ENCODE measurements around the gene ZSWIM3.
"Not testable (repeated sequence)": the region's sequence is repeated elsewhere in the genome, so short reads cannot be mapped to it uniquely, and the experiment has no call there.

ZSWIM3 gene

DNA sequence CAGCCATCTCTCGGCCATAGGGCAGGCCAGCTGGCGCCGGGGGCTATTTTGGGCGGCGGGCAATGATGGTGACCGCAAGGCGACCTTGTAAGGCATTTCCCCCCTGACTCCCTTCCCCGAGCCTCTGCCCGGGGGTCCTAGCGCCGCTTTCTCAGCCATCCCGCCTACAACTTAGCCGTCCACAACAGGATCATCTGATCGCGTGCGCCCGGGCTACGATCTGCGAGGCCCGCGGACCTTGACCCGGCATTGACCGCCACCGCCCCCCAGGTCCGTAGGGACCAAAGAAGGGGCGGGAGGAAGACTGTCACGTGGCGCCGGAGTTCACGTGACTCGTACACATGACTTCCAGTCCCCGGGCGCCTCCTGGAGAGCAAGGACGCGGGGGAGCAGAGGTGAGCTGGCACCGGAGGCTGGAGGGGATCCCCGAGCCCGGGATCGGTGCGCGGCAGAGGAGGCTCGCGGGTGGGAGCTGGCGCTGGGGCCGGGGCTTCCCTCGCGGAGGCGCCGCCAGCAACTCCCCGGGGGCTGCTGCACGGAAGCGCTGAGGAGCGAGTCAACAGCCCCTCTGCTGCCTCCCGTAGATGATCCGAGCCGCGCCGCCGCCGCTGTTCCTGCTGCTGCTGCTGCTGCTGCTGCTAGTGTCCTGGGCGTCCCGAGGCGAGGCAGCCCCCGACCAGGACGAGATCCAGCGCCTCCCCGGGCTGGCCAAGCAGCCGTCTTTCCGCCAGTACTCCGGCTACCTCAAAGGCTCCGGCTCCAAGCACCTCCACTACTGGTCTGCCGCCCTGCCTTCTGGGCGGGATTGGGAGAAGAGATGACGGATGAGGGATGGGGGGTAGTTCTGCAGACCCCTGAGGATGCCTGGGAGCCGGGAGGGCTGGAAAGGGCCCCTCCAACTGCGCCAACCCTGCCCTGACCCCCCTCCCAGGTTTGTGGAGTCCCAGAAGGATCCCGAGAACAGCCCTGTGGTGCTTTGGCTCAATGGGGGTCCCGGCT, 33.9 kb downstream of the ZSWIM3 start, which contains the start of the genes CTSA and NEURL2:
CTSA (plus strand) TSS at position 351 of the 999 bp plus-strand sequence; CDS start at position 585, 234 bp downstream.
NEURL2 (minus strand) TSS at position 224 of the 999 bp plus-strand sequence; CDS start at position 7, 217 bp downstream.
- peak; percentile 70 for DNase-seq (ENCODE audit: low read depth)

DNA sequence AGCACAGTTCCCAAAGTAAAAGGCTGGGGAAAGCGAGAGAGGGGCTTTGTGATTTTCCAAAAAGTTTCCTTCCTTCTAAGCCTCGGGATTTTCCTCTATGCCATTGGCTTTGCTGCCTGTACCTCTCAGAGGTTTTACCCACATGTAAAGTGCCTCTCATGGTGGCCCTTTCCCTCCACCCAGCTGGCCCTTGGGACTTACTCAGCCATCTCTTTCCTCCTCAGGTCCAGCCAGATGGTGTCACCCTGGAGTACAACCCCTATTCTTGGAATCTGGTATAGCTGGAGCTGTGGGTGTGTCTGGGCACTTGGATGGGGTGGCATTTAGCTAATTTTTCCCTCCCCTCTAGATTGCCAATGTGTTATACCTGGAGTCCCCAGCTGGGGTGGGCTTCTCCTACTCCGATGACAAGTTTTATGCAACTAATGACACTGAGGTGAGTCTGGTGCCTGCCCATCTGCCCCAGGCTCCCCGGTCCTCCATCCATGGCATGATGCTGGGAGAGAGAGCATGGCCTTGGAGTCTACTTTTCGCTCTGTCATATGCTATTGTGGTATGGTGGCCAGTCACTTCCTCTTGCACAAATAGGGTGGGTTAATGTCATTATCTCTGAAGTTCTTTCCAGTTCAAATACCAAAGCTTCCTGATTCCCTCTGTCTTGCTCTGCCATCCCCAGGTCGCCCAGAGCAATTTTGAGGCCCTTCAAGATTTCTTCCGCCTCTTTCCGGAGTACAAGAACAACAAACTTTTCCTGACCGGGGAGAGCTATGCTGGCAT, 34.8 kb downstream of the ZSWIM3 start:
- DNase-seq (ENCODE audit: low read depth): no peak

DNA sequence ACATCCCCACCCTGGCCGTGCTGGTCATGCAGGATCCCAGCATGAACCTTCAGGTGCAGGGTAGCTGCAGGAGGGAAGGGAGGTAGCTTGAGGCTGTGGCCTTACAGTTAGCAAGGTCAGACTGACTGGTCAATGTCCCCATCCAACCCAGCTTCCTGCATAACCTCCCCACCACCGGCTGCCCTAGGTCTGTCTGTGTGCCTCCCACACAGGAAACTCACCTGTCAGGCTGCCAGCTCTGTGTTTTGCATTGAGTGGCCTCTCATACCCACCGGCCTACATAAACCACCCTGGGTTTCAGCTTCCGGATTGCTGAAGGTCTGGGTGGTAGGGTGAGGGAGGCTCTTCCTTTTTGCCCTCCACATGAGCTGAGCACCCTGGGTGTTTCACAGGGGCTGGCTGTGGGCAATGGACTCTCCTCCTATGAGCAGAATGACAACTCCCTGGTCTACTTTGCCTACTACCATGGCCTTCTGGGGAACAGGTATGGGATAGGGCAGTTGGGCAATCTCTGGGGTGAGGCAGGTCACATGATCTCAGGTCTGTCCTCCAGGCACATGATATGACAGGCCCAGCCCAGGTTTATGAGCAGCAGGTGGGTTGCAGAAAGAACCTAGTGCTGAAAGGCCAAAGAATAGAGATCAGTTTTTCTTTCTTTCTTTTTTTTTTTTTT, 35.5 kb downstream of the ZSWIM3 start:
- no peak for DNase-seq (ENCODE audit: low read depth)

DNA sequence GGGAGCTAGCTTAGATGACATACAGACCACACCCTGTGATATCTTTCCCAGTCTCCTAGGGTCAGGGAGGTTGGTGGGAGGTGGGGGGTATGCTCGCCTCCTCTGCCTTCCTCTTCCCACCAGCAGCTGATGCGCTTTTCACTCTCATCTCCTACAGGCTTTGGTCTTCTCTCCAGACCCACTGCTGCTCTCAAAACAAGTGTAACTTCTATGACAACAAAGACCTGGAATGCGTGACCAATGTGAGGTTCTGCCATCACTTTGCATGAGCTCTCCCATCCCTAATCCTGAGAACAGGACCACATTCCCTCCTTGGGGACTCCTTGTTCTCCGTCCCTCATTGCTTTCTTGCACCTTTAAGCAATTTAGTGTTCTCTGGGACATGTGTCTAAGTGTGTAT, 36.4 kb downstream of the ZSWIM3 start:
- no peak for DNase-seq (ENCODE audit: low read depth)

DNA sequence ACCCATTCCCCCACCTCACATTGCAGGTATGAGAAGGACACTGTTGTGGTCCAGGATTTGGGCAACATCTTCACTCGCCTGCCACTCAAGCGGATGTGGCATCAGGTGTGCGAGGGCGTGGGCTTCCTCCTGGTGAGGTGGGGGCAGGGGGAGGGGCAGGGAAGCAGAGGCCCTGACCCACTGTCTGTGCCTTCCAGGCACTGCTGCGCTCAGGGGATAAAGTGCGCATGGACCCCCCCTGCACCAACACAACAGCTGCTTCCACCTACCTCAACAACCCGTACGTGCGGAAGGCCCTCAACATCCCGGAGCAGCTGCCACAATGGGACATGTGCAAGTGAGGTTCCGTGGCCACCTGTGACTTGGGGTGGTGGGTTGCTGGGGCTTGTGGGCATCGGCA, 37.4 kb downstream of the ZSWIM3 start:
- no peak for DNase-seq (ENCODE audit: low read depth)

DNA sequence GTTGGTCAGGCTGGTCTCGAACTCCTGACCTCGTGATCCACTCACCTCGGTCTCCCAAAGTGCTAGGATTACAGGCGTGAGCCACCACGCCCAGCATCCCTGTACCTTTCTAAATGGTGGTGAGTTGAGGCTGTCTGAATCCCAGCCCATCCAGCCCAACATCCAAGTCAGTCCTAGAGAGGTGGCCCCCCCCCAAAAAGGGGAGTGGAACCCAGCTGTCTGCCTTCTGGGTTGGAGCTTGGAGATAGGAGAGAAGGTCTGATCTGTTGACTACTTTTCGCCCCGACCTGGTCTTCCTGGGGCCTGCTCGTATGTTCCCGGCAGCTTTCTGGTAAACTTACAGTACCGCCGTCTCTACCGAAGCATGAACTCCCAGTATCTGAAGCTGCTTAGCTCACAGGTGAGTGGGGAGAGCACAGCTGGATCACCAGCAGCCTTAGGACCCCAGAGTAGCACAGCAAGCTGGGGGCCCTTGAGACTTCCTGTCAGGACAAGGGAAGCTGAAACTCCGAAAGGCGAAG, 39.3 kb downstream of the ZSWIM3 start:
- DNase-seq (ENCODE audit: low read depth): no peak

DNA sequence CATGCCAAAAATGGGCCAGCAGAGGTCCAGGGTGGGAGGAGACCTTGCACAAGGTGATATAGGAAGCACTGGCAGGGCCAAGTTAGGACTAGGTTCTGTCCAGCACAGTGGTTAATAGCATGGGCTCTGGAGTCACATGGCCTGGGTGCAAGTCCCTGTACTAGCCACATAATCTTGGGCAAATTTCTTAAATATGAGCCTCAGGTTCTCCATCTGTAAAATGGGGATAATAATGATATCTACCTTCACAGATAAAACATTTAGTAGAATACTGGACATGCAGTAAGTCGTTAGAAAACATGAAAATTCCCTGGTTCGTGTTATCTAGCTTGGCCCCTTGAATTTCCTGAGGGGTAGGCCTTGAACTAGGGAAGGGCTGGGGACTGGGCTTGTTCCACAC, 39.9 kb downstream of the ZSWIM3 start:
- no peak for DNase-seq (ENCODE audit: low read depth)

DNA sequence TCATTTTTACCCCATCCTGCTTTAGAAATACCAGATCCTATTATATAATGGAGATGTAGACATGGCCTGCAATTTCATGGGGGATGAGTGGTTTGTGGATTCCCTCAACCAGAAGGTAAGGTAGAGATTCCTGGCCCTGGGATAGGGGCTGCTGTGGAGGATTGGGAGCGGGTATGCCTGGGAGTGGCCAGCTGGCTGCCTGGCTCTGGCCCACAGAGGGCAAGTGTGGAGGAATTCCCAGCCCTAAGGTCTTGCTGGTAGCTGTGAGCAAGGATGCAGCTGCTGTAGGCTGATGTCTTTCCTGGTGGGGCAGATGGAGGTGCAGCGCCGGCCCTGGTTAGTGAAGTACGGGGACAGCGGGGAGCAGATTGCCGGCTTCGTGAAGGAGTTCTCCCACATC, 40.3 kb downstream of the ZSWIM3 start:
- no peak for DNase-seq (ENCODE audit: low read depth)

DNA sequence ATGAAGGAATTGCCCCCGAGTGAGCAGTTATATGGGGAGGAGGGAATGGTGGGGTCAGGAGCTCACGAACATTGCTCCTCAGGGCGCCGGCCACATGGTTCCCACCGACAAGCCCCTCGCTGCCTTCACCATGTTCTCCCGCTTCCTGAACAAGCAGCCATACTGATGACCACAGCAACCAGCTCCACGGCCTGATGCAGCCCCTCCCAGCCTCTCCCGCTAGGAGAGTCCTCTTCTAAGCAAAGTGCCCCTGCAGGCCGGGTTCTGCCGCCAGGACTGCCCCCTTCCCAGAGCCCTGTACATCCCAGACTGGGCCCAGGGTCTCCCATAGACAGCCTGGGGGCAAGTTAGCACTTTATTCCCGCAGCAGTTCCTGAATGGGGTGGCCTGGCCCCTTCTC, 40.9 kb downstream of the ZSWIM3 start:
- no peak for DNase-seq (ENCODE audit: low read depth)

DNA sequence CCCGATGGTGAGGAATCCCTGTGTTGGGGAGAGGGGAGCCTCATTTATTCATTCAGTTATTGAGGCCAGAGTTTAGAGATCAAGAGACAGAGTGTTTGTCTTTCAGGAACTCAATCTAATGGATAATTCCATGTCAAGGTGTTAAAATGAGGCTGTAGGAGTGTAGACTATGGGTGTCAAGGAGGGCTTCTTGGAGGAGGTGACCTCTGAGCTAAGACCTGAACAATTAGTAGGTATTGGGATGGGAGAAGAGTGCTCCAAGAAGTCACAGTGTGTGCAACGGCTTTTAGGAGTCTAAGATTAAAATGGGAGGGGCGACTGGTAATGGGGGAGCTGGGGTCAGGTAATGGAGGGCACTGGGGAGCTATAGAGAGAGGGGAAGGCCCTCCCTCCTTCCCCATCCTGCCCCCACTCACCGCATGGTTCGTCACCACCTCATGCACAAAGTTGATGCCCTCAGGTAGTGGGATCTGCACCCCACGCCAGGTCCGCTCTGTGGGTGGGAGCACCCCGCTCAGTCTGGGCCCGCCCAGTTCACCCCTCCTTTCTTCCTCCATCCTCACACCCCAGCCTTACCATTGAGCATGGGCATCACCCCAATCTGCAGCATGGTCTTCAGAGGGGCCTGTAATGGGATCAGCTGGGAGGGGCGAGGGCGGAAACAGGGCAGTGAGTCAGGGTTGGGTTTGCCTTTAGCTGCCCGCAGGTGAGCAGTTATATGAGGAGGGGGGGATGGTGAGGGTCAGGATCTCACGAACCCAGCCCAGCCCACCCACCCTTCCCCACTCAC, 41.8 kb downstream of the ZSWIM3 start:
- DNase-seq (ENCODE audit: low read depth): no peak

DNA sequence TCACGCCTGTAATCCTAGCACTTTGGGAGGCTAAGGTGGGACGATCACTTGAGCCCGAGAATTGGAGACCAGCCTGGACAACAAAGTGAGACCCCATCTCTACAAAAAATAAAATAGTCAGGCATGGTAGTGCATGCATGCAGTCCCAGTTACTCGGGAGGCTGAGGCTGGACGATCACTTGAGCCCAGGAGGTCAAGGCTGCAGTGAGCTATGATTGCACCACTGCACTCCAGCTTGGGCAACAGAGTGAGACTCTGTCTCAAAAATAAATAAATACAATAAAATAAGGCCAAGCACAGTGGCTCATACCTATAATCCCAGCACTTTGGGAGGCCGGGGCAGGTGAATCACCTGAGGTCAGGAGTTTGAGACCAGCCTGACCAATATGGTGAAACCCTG, 43.9 kb downstream of the ZSWIM3 start:
- DNase-seq (ENCODE audit: low read depth): not testable (repeated sequence)

DNA sequence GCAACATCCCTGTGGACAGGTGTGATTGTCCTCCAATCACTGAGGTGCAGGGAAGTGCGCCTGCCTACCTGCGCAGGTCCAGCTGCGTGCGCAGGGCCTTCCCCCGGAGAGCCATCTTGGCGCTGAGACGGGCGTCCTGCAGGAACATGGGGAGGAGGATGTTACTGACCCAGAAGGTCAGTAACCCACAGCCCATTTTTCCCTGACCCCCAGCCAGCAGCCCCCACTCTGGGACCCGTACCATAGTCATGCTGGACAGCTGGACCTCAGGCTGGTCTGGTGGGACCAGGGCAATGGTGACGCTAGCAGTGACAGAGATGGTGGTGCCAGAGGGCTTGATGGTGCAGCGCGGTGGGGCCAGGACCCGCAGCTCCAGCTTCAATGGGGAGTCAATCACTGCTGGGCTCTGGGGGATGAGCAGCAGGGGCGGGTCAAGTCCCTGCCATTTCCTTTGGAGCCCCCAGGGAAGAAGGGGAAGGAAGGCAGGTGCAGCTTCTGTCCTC, 44.8 kb downstream of the ZSWIM3 start:
- DNase-seq (ENCODE audit: low read depth): no peak

DNA sequence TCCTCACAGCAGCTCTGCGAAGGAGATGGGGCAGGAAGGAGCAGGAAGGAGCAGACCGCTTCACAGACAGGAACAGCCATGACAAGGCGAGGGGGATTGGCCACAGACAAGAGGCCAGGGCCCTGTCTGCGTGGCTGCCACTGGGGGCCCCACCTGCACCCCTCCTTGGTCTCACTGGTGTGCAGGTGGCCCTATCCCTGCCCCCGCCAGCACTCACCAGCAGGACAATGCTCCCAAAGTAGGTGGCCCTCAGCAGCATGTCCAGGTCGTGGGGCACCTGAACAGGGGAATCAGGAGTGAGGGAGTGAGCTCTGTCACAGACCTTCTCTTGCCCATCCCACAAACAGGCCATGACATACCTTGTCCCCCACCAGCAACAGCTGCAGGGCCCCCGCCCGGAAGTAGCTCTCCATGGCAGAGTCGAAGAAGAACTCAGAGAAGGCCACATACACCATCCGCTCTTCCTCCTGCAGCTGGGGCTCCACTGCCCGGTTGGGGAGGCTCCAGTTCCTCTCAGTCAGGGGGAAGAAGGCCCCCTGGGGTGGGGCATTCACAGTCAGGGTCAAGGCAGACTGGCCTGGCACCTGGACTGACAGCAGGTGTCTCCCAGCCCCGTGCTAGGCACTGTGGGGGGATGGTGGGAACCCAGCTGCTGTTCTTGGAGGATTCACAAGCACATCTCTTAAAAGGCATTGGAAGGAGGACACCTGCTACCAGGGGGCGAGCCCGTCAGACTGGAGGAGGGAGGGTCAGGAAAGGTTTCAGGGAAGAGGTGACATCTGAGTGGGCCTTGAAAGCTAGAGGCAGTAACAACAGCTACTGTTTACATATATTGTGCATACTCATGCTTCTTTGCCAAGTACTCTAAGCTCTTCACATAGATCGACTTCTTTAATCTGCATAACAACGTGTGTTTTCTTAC, 47.4 kb downstream of the ZSWIM3 start:
- no peak for DNase-seq (ENCODE audit: low read depth)

DNA sequence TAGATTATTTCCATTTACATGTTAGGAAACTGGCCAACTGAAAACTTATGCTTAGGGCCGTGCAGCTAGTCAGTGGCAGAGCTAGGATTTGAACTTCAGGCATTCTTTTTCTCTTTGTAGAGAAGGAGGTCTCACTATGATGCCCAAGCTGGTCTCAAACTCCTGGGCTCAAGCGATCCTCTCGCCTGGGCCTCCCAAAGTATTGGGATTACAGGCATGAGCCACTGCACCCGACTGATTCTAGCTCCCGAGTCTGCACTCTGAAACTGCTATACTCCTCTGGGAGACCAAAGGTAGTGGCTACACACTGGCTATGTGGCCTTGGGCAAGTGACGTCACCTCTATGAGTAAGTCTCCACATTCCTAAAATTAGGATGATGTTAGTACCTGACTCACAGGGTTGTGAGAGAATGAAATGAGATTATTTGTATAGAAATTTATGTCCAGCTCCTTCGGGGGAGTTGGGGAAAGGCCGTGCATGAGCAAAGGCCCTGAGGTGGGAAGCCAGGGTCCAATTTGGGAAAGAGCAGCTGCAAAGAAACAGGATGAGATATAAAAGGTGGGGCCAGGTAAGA, 48.2 kb downstream of the ZSWIM3 start:
- no peak for DNase-seq (ENCODE audit: low read depth)

DNA sequence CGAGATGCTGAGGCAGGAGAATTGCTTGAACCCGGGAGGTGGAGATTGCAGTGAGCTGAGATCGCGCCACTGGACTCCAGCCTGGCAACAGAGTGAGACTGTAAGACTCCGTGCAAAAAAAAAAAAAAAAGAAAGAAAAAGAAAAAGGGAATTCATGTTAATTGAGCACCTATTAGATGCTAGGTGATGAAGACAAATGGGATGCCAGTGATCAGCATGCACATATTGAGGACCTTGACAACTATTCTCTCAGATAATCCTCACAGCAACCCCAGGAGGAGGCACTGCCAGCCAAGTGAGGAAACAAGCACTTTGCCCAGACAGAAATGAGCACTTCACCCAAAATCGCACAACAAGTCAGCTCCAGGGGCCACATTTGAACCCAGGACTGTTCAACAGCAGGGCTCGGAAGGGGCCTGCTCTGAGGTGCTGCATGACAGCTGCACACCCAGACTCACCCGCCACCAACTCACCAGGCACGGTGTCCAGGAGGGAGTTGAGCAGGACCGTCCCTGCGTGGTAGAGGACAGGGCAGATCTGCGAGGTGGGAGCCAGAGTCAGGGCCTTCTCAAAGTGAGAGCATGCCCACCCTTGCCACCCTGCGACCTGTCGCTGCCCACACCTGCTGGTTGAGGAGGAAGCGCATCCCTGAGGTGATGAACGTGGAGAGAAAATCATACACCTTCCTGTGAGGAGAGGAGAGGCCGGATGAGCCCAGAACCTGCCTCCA, 50.0 kb downstream of the ZSWIM3 start:
- DNase-seq (ENCODE audit: low read depth): no peak

DNA sequence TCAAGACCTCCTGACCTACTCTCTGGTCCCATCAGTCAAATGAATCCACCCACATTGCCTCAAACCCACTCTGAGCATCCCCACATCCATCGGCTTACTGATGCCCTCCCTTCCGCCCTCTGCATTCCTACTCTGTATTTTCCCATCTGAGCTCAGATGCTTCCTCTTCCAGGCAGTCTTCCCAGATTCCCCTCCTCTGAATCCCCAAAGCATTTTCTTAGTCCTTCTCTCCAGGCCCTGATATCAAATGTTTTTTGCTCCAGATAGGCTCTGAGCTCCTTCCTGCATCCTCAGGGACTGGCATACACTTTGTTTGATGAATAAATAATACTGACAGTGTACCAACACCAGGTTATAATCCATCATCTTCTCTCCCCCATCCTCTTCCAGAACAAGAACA, 50.7 kb downstream of the ZSWIM3 start:
- DNase-seq (ENCODE audit: low read depth): no peak

DNA sequence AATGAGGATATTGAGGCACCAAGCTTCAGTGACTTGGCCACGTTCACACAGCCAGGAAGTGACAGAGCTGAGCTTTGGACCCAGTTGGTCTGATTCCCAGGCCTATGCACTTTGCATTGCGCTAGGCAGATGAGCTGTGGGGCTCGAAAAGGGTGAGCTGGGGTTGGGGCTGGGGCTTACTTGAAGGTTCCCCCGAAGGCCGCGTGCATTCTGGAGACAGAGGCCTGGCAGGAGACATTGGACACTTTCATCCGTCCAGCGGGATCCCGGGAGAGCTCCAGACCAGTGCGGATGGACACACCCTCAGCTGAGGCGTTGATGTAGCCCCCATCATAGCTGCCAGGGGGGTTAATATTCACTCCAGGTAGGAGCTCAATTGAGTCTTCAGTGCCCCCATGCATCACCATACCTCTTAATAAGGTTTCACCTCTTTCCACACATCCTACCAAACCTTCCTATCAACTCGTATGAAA, 52.0 kb downstream of the ZSWIM3 start:
- DNase-seq (ENCODE audit: low read depth): no peak

DNA sequence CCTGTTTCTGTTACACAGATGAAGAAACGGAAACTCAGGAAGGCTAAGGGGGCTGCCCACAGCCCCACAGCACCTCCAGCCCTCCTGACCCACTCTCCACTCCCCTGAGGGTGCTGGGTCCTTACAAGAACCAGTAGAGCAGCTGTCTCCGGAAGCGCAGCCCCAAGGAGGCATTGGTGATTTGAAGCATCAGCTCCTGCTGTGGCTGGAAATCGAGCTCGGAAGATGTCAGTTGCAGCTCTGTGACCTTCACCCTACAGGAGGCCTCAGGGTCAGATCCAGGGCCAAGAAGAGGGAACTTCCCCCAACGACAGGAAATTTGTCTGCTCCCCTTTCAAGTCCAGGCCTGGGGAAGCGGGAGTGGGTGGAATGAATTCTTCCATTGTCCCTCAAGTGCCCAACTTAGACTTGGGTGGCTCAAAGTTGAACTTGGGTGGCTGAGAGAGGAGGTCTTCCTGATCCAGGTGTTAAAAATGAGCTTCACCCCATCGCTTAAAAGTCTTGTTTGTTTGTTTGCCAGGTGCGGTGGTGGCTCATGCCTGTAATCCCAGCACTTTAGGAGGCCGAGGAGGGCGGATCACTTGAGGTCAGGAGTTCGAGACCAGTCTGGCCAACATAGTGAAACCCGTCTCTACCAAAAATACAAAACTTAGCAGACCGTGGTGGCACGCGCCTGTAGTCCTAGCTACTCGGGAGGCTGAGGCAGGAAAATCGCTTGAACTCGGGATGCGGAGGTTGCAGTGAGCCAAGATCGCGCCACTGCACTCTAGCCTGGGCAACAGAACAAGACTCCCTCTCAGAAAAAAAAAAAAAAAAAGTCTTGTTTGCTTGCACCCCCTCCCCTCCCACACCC, 52.6 kb downstream of the ZSWIM3 start:
- DNase-seq (ENCODE audit: low read depth): no peak

Measured in stimulated activated CD8-positive, alpha-beta memory T cell treated with anti-CD3 and anti-CD28 coated beads, Interleukin-15, amount 100 ng/mL, for 1 hour (primary cell).